GM19043 (cell line): ENCODE results near the gene KSR1.
"Not testable (repeated sequence)": the region's sequence is repeated elsewhere in the genome, so short reads cannot be mapped to it uniquely, and the experiment has no call there.

Source experiments
- ATAC-seq: cut with Tn5 transposase; IDR thresholded peaks from one replicate; pipeline ENCODE4 v1.9.1; 2021; ENCODE audit warnings: low read depth; ENCODE audit not compliant: unreplicated experiment

KSR1 gene

GRCh38 chr17:27452828-27453227, 3.4 kb upstream of the KSR1 start:
- no peak for ATAC-seq

- ATAC-seq = no peak
Observed at GRCh38 chr17:27453471-27453870, 2.8 kb upstream of the KSR1 start.

- ATAC-seq = no peak
Observed at GRCh38 chr17:27454089-27454488, 2.2 kb upstream of the KSR1 start.

- no peak for ATAC-seq
Observed at GRCh38 chr17:27455236-27455913, 873 bp upstream of the KSR1 start.

GRCh38 chr17:27456681-27457359, 572 bp downstream of the KSR1 start:
- no peak for ATAC-seq

GRCh38 chr17:27457360-27457715, 1.1 kb downstream of the KSR1 start:
- no peak for ATAC-seq

GRCh38 chr17:27457731-27458523, 1.7 kb downstream of the KSR1 start:
- ATAC-seq = no peak

- ATAC-seq = no peak
Observed at GRCh38 chr17:27458524-27458908, 2.3 kb downstream of the KSR1 start.

- ATAC-seq = no peak
Observed at GRCh38 chr17:27459433-27459832, 3.2 kb downstream of the KSR1 start.

GRCh38 chr17:27460196-27460725, 4.0 kb downstream of the KSR1 start:
- ATAC-seq = no peak

- ATAC-seq = no peak
Observed at GRCh38 chr17:27461192-27461859, 5.1 kb downstream of the KSR1 start.

GRCh38 chr17:27462149-27462548, 5.9 kb downstream of the KSR1 start:
- ATAC-seq = no peak

GRCh38 chr17:27462714-27463113, 6.5 kb downstream of the KSR1 start:
- no peak for ATAC-seq

GRCh38 chr17:27463235-27463677, 7.0 kb downstream of the KSR1 start:
- no peak for ATAC-seq

- ATAC-seq = not testable (repeated sequence)
Observed at GRCh38 chr17:27464019-27464418, 7.8 kb downstream of the KSR1 start.

- ATAC-seq = no peak
Observed at GRCh38 chr17:27464431-27464830, 8.2 kb downstream of the KSR1 start.

- not testable (repeated sequence) for ATAC-seq
Observed at GRCh38 chr17:27465875-27466274, 9.6 kb downstream of the KSR1 start.

GRCh38 chr17:27466376-27466742, 10.1 kb downstream of the KSR1 start:
- peak; percentile 9 for ATAC-seq

GRCh38 chr17:27466743-27467375, 10.6 kb downstream of the KSR1 start:
- ATAC-seq = peak; percentile 68

- ATAC-seq = no peak
Observed at GRCh38 chr17:27469256-27469655, 13.0 kb downstream of the KSR1 start.
